Stimulated activated CD4-positive, alpha-beta T cell treated with anti-CD3 and anti-CD28 coated beads, Interleukin-15, amount 100 ng/mL, for 1 hour (primary cell): Measurements from ENCODE around the gene CLPTM1L.

Source experiments
- DNase-seq, 2 donors: peaks; one replicate each; pipeline ENCODE4 v3.0.0-alpha.2; 2020; ENCODE audit warnings: low read depth in 1 of 2, low spot score in 1 of 2

Gene CLPTM1L

GRCh38 chr5:1344975-1345838, at the start of gene CLPTM1L:
TSS of gene CLPTM1L (minus strand) at chr5:1345099. CDS start at chr5:1344841, 258 bp downstream.
- DNase-seq, result peak; percentile 79 to 84

GRCh38 chr5:1393571-1394501, 48.9 kb upstream of the CLPTM1L start:
- DNase-seq, result no peak

DNA sequence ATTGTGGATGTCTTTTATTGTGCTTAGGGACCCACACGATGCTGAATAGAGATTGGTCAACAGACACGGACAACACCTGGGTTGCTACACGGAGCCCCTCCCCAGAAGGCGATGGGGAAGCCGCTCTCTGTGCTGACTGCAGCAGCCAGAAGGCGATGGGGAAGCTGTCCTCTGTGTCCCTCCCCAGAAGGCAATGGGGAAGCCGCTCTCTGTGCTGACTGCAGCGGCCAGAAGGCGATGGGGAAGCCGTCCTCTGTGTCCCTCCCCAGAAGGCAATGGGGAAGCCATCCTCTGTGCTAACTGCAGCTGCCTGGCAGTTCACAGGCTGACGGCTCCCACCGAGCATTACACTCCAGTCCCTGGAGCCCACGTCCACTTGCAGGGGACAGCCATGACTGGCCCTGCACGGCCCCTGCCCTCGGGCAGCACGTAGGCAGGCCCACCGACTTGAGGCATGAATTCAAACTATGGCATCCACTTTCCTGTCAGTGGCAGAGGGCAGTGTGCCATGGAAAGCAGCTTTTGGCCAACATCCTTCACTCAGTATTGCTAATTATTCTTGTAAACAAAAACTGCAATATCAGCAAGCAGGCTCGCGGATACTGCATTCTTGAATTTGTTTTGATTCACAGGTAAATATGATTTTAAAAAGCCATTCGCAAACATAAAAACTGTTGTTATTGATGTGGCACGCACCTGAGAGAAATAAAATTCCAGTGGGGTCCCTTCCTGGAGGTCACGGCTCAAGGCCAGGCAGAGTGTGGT, 48.1 kb upstream of the CLPTM1L start:
- no peak for DNase-seq

DNA sequence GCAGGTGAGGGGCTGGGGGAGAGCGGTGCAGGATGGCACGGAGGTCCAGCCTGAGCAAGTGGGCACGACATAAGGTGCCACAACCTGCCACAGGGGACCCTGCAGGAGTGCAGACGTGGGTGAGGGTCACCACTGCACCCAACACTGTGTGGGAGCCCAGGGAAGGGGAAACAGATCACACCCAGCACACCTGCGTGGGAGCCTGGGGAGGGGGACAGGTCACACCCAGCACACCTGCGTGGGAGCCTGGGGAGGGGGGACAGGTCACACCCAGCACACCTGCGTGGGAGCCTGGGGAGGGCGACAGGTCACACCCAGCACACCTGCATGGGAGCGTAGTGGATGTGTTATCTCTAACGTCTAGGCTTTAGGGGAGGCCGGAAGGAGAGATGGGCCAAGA, 47.4 kb upstream of the CLPTM1L start:
- DNase-seq, result no peak

- no peak for DNase-seq
Measured at GRCh38 chr5:1391691-1392090, 46.8 kb upstream of the CLPTM1L start.

DNA sequence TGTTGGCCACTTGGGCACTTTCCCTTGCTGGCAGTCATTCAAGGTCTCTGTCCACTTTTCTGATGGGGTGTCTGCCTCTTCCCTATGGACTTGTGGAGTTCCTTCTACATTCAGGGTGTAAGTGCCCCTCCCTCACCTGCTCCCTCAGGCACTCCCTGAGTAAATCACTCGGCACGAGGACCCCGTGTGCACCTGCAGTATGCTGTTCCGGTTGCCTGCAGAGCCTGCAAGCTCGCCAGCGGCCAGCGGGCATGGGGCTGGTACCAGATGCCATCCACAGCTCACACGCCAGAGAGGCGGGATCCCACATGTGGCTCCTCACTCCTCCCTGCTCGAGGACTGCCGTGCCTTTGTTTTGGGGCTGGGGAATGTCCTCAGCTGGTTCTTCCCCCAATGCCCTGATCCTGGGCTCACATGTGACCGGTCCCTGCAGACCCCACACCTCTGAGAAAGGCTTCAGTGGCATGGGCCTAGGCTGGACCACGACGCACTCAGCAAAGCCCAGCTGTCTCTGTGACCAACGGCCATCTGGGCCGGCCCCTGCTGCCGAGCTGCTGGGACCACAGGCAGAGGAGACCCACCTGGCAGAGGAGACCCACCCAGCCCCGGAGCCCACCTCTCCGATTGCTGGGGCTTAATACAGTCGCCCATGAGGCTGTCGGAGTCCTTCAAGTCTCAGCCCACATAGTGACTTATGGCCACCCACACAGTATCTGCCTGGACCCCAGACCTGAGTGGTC, 46.1 kb upstream of the CLPTM1L start:
- DNase-seq, result no peak

DNA sequence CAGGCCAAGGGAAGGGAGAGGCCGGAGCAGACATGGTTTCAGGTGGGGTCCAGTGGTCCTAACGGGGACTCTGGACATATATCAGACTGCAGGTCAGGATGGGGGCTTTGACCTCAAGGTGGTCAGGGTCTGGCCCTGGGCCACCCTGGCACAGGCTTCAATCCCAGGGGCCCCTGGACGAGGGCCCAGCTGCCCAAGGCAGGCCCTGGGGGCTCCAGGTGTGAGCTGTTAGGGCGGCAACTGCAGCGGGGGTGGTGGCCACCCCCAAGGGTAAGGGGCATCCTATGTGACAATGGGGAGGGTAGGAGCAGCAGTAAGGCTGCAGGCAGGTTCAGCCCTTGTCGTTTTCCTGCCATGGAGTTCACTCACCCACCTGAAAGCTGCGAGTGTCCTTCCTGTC, 45.4 kb upstream of the CLPTM1L start:
- no peak for DNase-seq

GRCh38 chr5:1388383-1388967, 43.6 kb upstream of the CLPTM1L start:
- DNase-seq, result no peak

- no peak for DNase-seq
Measured at GRCh38 chr5:1387876-1388275, 43.0 kb upstream of the CLPTM1L start.

DNA sequence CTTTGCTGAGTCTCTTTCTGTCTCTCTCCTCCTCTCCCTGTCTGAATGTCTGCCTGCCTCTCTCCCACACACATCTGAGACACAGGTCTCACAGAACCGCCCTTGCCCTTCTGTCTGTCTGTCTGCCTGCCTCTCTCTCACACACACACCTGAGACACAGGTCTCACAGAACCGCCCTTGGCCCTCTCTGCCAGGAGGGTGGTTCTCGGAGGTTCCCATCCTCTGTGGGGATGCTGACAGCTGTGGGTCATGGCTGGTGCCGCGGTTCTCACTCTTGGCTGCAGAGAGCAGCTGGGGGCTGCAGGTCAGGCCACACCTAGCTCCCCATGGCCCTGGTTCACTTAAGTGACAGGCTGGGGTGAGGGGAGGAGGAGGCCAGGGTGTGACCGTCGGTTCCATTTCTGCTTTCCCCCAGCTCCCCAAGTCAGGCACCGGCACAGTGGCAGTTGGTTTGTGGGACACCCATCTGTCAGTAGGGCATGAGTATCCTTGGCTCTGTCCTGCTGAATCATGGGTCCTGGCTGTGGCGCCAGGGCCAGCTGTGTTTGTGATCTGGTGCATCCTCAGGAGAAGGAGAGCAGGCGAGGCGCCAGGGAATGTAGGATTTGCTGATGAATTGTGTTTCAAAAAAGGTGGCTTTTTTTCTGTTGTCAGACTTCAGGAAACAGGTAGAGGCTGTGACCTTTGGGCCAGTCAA, 42.3 kb upstream of the CLPTM1L start:
- DNase-seq, result no peak

DNA sequence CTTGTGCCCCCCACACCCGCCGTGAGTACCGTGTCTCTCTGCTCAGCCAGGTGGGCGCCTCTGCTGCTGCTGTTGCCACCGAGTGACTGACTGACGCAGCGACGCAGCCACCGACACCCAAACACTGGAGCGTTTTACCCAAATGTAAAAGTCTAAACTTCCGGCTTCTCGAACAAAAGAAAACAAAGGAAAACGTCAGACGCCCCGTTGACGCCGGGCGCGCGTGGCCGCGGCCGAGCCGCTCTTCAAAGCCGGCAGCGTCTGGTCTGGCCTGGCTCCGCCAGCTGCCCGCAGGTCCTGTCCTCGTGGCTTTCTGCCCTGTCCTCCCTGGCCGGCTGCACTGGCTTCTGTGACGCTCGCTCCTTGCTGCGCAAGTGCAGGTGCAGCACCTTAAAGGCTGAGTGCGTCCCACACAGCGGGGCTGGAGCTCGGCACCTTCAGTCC, 41.4 kb upstream of the CLPTM1L start:
- peak; percentile 40 to 53 for DNase-seq

- DNase-seq, result peak; percentile 72 to 80
Measured at GRCh38 chr5:1385395-1386273, 40.7 kb upstream of the CLPTM1L start.

GRCh38 chr5:1384521-1384920, 39.6 kb upstream of the CLPTM1L start:
- DNase-seq, result no peak

GRCh38 chr5:1383886-1384401, 39.0 kb upstream of the CLPTM1L start:
- DNase-seq, result no peak

- DNase-seq, result no peak
Measured at GRCh38 chr5:1383344-1383743, 38.4 kb upstream of the CLPTM1L start.

GRCh38 chr5:1382248-1382700, 37.4 kb upstream of the CLPTM1L start:
- no peak for DNase-seq

GRCh38 chr5:1381370-1382247, 36.7 kb upstream of the CLPTM1L start:
- no peak for DNase-seq
